Activated naive CD4-positive, alpha-beta T cell treated with anti-CD3 and anti-CD28 coated beads, Interleukin-2, amount 10 ng/mL, durations not matched to agents 7 days and 5 days (primary cell): ENCODE results near the gene PNKP.

Experiments
- CTCF ChIA-PET: fragments of 350-600 bp; sonication (Branson Sonifier 250); formaldehyde crosslinking; loops from one replicate; lab custom pipeline; 2021; ENCODE audit warnings: antibody characterized with exemption; lab: Charles Lee
- DNase-seq: peaks from one replicate; pipeline ENCODE4 v3.0.0-alpha.2; 2020
- H3K27ac Mint-ChIP-seq: one replicate; pipeline ENCODE4 v1.8.0; 2021; ENCODE audit warnings: mild to moderate bottlenecking, moderate library complexity, mixed read lengths
- H3K27me3 Mint-ChIP-seq: one replicate; pipeline ENCODE4 v1.8.0; 2021; ENCODE audit warnings: mild to moderate bottlenecking, mixed read lengths
- H3K36me3 Mint-ChIP-seq: one replicate; pipeline ENCODE4 v1.8.0; 2021; ENCODE audit warnings: mixed read lengths
- H3K4me1 Mint-ChIP-seq: one replicate; pipeline ENCODE4 v1.8.0; 2021; ENCODE audit warnings: mixed read lengths
- H3K4me3 Mint-ChIP-seq: one replicate; pipeline ENCODE4 v1.8.0; 2021; ENCODE audit warnings: mild to moderate bottlenecking, moderate library complexity, mixed read lengths
- H3K9me3 Mint-ChIP-seq: one replicate; pipeline ENCODE4 v1.8.0; 2021; ENCODE audit warnings: mixed read lengths

The PNKP gene

GRCh38 chr19:49854378-49855263 is 12.8 kb downstream of the PNKP start:
- Mint-ChIP-seq H3K4me1 (peaks cover 20% of the 10 kb centered on the region), H3K36me3 (peaks cover 19% of the 10 kb centered on the region), H3K27ac (no peak overlapping the region), H3K9me3 (no peaks in the 10 kb centered on the region), H3K27me3 (peaks cover 18% of the 10 kb centered on the region), H3K4me3 (no peak overlapping the region)
- CTCF ChIA-PET, result interaction anchor here (1.0 kb wide), 1 partner anchor 12 kb away, joined by 3 read pairs; no protein-coding TSS in a partner anchor
- no peak for DNase-seq

- CTCF ChIA-PET, result interaction anchor here (1.0 kb wide), 1 partner anchor 12 kb away, joined by 3 read pairs; no protein-coding TSS in a partner anchor
- H3K4me1 Mint-ChIP-seq, result peaks cover 25% of the 10 kb centered on the region
- peaks cover 22% of the 10 kb centered on the region for H3K36me3 Mint-ChIP-seq
- H3K4me3 Mint-ChIP-seq, result peak overlapping the region; percentile 41
- H3K27ac Mint-ChIP-seq, result no peak overlapping the region
- DNase-seq, result no peak
- peaks cover 3% of the 10 kb centered on the region for H3K9me3 Mint-ChIP-seq
- peaks cover 18% of the 10 kb centered on the region for H3K27me3 Mint-ChIP-seq
Observed at GRCh38 chr19:49853852-49854377, 13.5 kb downstream of the PNKP start.

DNA sequence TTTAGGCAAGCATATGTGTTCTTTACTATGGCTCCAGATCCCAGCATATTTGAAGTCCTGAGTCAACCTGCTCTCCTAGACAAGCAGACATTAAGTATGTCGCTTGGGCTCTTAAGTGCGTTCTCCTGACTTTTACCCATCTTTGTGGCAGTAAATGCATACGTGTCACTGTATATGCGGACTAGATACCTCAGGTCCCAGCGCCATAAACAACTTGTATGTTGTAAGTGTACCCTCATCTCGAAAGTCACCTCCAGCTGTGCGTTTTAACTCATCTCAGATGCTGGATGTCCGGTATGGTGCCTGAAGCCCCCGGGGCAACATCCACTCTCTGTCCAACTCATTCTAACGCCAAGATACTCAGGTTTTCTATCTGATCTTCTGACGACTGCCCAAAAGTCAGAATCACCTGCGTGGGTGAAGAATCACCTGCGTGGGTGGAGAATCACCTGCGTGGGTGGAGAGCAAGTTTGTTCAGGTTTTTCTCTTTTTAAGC is 14.7 kb downstream of the PNKP start:
- no peak for DNase-seq
- Mint-ChIP-seq H3K36me3 (peaks cover 23% of the 10 kb centered on the region), H3K27ac (peak overlapping the region; percentile 84)

GRCh38 chr19:49851456-49852259 is 15.7 kb downstream of the PNKP start:
- Mint-ChIP-seq H3K27ac (peak overlapping the region; percentile 84), H3K4me3 (peak overlapping the region; percentile 81), H3K36me3 (peaks cover 17% of the 10 kb centered on the region), H3K27me3 (peaks cover 18% of the 10 kb centered on the region), H3K9me3 (peaks cover 3% of the 10 kb centered on the region), H3K4me1 (peaks cover 40% of the 10 kb centered on the region)
- peak; percentile 58 for DNase-seq
- CTCF ChIA-PET, result interaction anchor here (1.0 kb wide), 1 partner anchor 9 kb away, joined by 3 read pairs; no protein-coding TSS in a partner anchor

More for the DNA sequence above, 14.7 kb downstream of the PNKP start:
- Mint-ChIP-seq H3K27me3 (peaks cover 18% of the 10 kb centered on the region), H3K4me1 (peaks cover 38% of the 10 kb centered on the region), H3K9me3 (peaks cover 3% of the 10 kb centered on the region), H3K4me3 (peak overlapping the region; percentile 81)
- CTCF ChIA-PET, result no interaction called here

DNA sequence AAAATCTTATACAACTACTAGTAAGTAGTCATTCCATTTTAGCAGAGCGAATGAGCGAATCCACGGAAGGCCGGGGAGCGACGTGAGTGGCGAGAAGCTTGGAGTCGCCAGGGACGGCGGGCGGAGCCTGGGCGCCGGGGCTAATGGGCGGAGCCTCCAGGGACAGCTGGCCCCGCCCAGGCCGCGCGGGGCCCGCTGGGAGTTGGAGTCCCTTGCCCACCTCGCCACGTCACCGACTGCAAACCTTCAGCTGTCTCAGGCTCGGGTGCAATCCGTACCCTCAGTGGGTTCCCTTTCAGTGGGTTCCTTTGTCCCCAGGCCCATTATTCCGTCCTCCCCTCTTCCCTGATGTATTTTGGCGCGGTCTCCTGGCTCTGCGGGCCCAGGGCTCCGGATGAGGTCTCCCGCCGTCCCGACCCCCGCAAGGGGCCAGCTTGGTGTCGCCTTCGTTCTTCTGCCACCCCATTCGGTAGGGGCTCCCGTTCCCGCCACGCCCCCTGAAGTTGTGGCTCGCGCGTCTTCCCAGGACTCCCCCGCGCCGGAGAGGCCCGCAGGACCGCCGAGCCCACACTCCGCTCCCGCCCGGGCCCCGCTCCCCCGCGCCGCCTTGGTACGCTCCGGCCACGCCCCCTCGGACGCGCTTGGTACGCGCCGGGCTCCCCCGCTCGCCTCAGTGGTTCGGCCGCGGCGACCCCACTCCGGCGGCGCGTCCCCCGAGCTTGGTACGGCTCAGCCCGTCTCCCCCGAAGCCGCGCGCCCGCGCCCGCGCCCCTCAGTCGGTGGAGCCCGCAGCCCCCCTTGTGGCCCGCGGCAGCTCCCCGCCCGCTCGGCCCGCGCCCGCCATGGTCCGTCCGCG is 16.7 kb downstream of the PNKP start, which contains the start of gene PTOV1:
TSS of gene PTOV1 (plus strand) at position 673 of the 856 bp plus-strand sequence.
- H3K9me3 Mint-ChIP-seq, result peaks cover 3% of the 10 kb centered on the region
- H3K36me3 Mint-ChIP-seq, result peaks cover 16% of the 10 kb centered on the region
- peaks cover 21% of the 10 kb centered on the region for H3K27me3 Mint-ChIP-seq
- CTCF ChIA-PET, result interaction anchor here (0.9 to 1.4 kb wide), 3 partner anchors 13 to 134 kb away, joined by 3 read pairs; no protein-coding TSS in a partner anchor
- peak; percentile 91 for DNase-seq
- H3K27ac Mint-ChIP-seq, result peak within 1 kb of the TSS; percentile 98
- peaks cover 40% of the 10 kb centered on the region for H3K4me1 Mint-ChIP-seq
- peak within 1 kb of the TSS; percentile 90 for H3K4me3 Mint-ChIP-seq

DNA sequence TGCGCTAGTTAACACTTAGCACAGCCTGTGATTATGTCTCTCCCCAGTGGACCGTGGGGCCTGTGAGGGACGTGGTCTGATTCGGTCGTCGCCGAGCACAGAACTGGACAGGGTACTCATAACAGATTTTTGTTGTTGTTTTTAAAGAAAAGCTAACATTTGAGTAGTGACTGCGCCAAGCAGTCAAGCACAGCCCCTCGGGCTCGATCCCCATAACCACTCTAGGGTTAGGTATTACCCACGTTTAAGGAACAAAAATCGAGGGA is 17.2 kb downstream of the PNKP start:
- no peak for DNase-seq
- peaks cover 40% of the 10 kb centered on the region for H3K4me1 Mint-ChIP-seq
- CTCF ChIA-PET, result interaction anchor here (0.9 to 1.4 kb wide), 3 partner anchors 14 to 133 kb away, joined by 3 read pairs; no protein-coding TSS in a partner anchor
- H3K9me3 Mint-ChIP-seq, result peaks cover 3% of the 10 kb centered on the region
- peak overlapping the region; percentile 90 for H3K4me3 Mint-ChIP-seq
- peaks cover 22% of the 10 kb centered on the region for H3K27me3 Mint-ChIP-seq
- H3K27ac Mint-ChIP-seq, result peak overlapping the region; percentile 98
- peaks cover 11% of the 10 kb centered on the region for H3K36me3 Mint-ChIP-seq

DNA sequence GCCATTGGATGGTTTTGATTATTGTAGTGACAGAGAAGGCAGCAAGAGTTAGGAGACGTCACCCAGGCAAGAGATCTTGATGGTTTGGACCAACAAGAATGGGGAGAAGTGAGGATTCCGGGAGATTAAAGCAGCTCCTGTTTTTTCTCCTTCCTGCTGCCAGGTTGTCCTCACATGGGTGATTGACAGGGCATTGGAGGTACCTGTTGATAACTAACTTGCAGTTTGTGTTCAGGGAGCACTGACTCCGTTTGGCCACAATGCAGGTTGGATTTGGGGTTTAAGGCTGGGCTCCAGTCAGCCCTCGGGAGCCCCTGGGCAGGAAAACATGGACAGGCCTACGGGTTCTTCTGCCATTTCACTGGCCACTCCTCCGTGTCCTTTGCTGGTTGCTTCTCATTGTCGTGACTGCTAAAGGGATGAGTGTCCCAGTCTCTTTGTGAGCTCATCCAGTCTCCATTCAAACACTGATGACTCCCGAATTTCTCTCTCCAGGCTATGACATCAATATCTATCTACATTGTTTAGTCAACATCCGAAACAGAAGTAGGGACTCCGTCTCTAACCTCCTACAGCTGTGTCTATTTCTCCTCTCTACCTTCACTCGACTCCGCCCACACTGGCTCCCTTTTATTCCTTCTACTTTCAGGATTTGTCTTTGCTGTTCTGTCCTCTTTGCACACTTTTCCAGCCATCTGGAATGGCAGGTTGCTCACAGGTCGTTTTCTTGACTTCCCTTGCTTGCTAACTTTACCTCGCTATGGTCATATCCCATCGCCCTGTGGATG is 17.7 kb downstream of the PNKP start:
- CTCF ChIA-PET, result interaction anchor here (0.9 to 1.4 kb wide), 3 partner anchors 14 to 132 kb away, joined by 3 read pairs; no protein-coding TSS in a partner anchor
- H3K36me3 Mint-ChIP-seq, result peaks cover 11% of the 10 kb centered on the region
- peak overlapping the region; percentile 77 for H3K27ac Mint-ChIP-seq
- H3K4me3 Mint-ChIP-seq, result peak overlapping the region; percentile 90
- DNase-seq, result no peak
- peaks cover 3% of the 10 kb centered on the region for H3K9me3 Mint-ChIP-seq
- H3K27me3 Mint-ChIP-seq, result peaks cover 22% of the 10 kb centered on the region
- peaks cover 40% of the 10 kb centered on the region for H3K4me1 Mint-ChIP-seq

GRCh38 chr19:49848938-49849337 is 18.4 kb downstream of the PNKP start:
- CTCF ChIA-PET, result interaction anchor here (1.2 kb wide), 1 partner anchor 131 kb away, joined by 3 read pairs; no protein-coding TSS in a partner anchor
- Mint-ChIP-seq H3K9me3 (peaks cover 3% of the 10 kb centered on the region), H3K36me3 (peaks cover 11% of the 10 kb centered on the region), H3K4me1 (peaks cover 40% of the 10 kb centered on the region), H3K4me3 (peak overlapping the region; percentile 60), H3K27me3 (peaks cover 22% of the 10 kb centered on the region), H3K27ac (peak overlapping the region; percentile 77)
- DNase-seq, result no peak

DNA sequence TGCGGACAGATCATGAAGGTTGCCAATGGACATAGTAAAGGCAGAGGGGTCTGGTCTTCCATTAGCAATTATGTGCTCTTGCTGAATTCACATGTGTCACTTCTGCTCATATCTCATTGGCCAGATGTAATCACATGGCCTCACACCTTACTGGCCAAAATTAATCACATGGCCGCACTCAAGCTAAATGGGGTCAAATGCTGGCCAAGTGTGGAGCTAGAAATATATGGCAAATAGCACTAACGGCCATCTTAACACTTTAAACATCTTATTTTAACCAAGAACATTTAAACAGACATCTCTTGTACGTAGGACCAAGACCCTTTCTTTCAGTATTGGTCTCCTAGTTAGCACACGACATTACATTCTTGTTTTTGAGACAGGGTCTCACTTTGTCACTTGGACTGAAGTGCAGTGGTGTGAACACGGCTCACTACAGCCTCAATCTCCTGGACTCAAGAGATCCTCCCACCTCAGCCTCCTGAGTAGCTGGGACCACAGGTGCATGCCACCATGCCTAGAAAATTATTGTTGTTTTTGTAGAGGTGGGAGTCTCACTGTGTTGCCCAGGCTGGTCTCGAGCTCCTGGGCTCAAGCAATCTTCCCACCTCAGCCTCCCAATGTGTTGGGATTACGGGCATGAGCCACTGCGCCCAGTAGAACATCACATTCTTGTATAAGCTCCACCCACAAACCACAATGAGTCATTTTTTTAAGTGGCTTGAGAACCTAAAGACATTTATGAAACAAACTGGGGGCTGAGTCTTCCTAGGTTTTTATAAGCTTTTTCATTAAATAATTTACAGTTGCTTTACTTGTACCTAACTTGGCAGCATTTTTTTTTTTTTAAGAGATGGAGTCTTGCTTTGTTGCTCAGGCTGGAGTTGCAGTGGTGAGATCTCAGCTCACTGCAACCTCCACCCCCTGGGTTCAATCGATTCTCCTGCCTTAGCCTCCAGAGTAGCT is 19.4 kb downstream of the PNKP start:
- peak; percentile 38 for DNase-seq
- CTCF ChIA-PET, result interaction anchor here (1.2 kb wide), 2 partner anchors 71 to 130 kb away, joined by 3 to 4 read pairs; no protein-coding TSS in a partner anchor
- Mint-ChIP-seq H3K27me3 (peaks cover 17% of the 10 kb centered on the region), H3K36me3 (peaks cover 10% of the 10 kb centered on the region), H3K4me3 (peak overlapping the region; percentile 60), H3K4me1 (peaks cover 38% of the 10 kb centered on the region), H3K27ac (peak overlapping the region; percentile 0), H3K9me3 (peaks cover 3% of the 10 kb centered on the region)

DNA sequence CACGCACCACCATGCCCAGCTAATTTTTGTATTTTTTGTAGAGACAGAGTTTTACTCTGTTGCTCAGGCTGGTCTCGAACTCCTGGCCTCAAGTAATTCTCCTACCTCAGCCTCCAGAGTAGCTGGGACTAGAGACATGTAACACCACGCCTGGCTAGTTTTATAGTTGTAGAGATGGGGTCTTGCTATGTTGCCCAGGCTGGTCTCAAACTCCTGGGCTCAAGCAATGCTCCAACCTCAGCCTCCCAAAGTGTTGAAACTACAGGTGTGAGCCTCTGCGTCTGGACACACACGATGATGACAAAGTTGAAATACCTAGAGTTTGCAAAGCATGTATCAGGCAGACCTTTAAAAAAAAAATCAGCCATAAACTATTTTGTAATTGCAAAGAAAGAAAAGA is 21.0 kb downstream of the PNKP start:
- Mint-ChIP-seq H3K36me3 (peaks cover 4% of the 10 kb centered on the region), H3K4me3 (no peak overlapping the region), H3K27ac (no peak overlapping the region), H3K9me3 (peaks cover 3% of the 10 kb centered on the region), H3K27me3 (peaks cover 4% of the 10 kb centered on the region), H3K4me1 (peaks cover 27% of the 10 kb centered on the region)
- DNase-seq, result no peak
- CTCF ChIA-PET, result no interaction called here

GRCh38 chr19:49845414-49845813 is 22.0 kb downstream of the PNKP start:
- peaks cover 27% of the 10 kb centered on the region for H3K4me1 Mint-ChIP-seq
- CTCF ChIA-PET, result interaction anchor here (0.7 kb wide), 1 partner anchor 48 kb away, joined by 3 read pairs; no protein-coding TSS in a partner anchor
- no peak for DNase-seq
- peaks cover 8% of the 10 kb centered on the region for H3K36me3 Mint-ChIP-seq
- peaks cover 3% of the 10 kb centered on the region for H3K9me3 Mint-ChIP-seq
- H3K27ac Mint-ChIP-seq, result no peak overlapping the region
- H3K4me3 Mint-ChIP-seq, result no peak overlapping the region
- H3K27me3 Mint-ChIP-seq, result peaks cover 4% of the 10 kb centered on the region
